ENCODE results near the gene TRPM3. TPM values are rescaled to one million over a fixed set of nuclear protein-coding genes. Genes with fewer than 3 reads are reported as not detected.

Gene TRPM3
- total and polyA plus RNA-seq, 4 experiments from 2014 or later, result not detected

- CTCF ChIA-PET (ENCODE audit: partially characterized antibody), result no interaction called here
- H3K4me3 ChIP-seq (ENCODE audit: low read length in 2 of 2), result no peak overlapping the region
- no peak overlapping the region for H3K4me3 Mint-ChIP-seq
- H3K4me1 Mint-ChIP-seq, result no peaks in the 10 kb centered on the region
- peaks cover 0 to 3% of the 10 kb centered on the region in 2 donors for H3K27me3 Mint-ChIP-seq
- H3K4me1 ChIP-seq (ENCODE audit: insufficient read depth, low read length), result no peaks in the 10 kb centered on the region
- no peak overlapping the region for H3K27ac Mint-ChIP-seq
- DNase-seq, result no peak
- no peak overlapping the region for H3K27ac ChIP-seq (ENCODE audit: low read depth, low read length)
- POLR2A ChIA-PET (ENCODE audit: partially characterized antibody), result no interaction called here
- H3K36me3 ChIP-seq (ENCODE audit: insufficient read depth, low read length), result no peaks in the 10 kb centered on the region
- H3K36me3 Mint-ChIP-seq, result no peaks in the 10 kb centered on the region
- H3K9me3 ChIP-seq (ENCODE audit: control insufficient read depth in 1 of 2, low read length in 2 of 2), result no peaks in the 10 kb centered on the region
- H3K27me3 ChIP-seq (ENCODE audit: insufficient read depth, low read length), result no peaks in the 10 kb centered on the region
- no peaks in the 10 kb centered on the region for H3K9me3 Mint-ChIP-seq
- intact Hi-C loops (cut with micrococcal nuclease), result loop anchor here (10.0 kb wide), 1 partner anchor 1100 kb away; no protein-coding TSS in a partner anchor
These were observed 197.0 kb downstream of the TRPM3 start for GRCh38 chr9:70924380-70924779.

GRCh38 chr9:70923961-70924360 is 197.5 kb downstream of the TRPM3 start:
- Mint-ChIP-seq H3K27me3 (peaks cover 0 to 3% of the 10 kb centered on the region in 2 donors), H3K36me3 (no peaks in the 10 kb centered on the region), H3K4me3 (no peak overlapping the region), H3K9me3 (peaks cover 0 to under 1% (median 0%) of the 10 kb centered on the region in 8 donors), H3K27ac (no peak overlapping the region), H3K4me1 (no peaks in the 10 kb centered on the region)
- no peak overlapping the region for H3K27ac ChIP-seq (ENCODE audit: low read depth, low read length)
- H3K9me3 ChIP-seq (ENCODE audit: control insufficient read depth in 1 of 2, low read length in 2 of 2), result no peaks in the 10 kb centered on the region
- CTCF ChIA-PET (ENCODE audit: partially characterized antibody), result no interaction called here
- H3K27me3 ChIP-seq (ENCODE audit: insufficient read depth, low read length), result no peaks in the 10 kb centered on the region
- no peaks in the 10 kb centered on the region for H3K4me1 ChIP-seq (ENCODE audit: insufficient read depth, low read length)
- no peak for DNase-seq
- no peak overlapping the region for H3K4me3 ChIP-seq (ENCODE audit: low read length in 2 of 2)
- no peaks in the 10 kb centered on the region for H3K36me3 ChIP-seq (ENCODE audit: insufficient read depth, low read length)
- POLR2A ChIA-PET (ENCODE audit: partially characterized antibody), result no interaction called here
- intact Hi-C loops (cut with micrococcal nuclease), result loop anchor here (10.0 kb wide), 1 partner anchor 1101 kb away; no protein-coding TSS in a partner anchor

GRCh38 chr9:70921136-70921535 is 200.3 kb downstream of the TRPM3 start:
- Histone ChIP-seq H3K36me3 (ENCODE audit: insufficient read depth, low read length) (no peaks in the 10 kb centered on the region), H3K27ac (ENCODE audit: low read depth, low read length) (no peak overlapping the region), H3K9me3 (ENCODE audit: control insufficient read depth in 1 of 2, low read length in 2 of 2) (no peaks in the 10 kb centered on the region), H3K4me3 (ENCODE audit: low read length in 2 of 2) (no peak overlapping the region), H3K27me3 (ENCODE audit: insufficient read depth, low read length) (no peaks in the 10 kb centered on the region), H3K4me1 (ENCODE audit: insufficient read depth, low read length) (no peaks in the 10 kb centered on the region)
- peaks cover 0 to 2% (median 0%) of the 10 kb centered on the region in 8 donors for H3K9me3 Mint-ChIP-seq
- H3K4me1 Mint-ChIP-seq, result no peaks in the 10 kb centered on the region
- no peaks in the 10 kb centered on the region for H3K36me3 Mint-ChIP-seq
- intact Hi-C loops (cut with micrococcal nuclease), result loop anchor here (10.0 kb wide), 1 partner anchor 1104 kb away; no protein-coding TSS in a partner anchor
- no peak for DNase-seq
- H3K4me3 Mint-ChIP-seq, result no peak overlapping the region
- H3K27ac Mint-ChIP-seq, result no peak overlapping the region
- CTCF ChIA-PET (ENCODE audit: partially characterized antibody), result no interaction called here
- H3K27me3 Mint-ChIP-seq, result no peaks in the 10 kb centered on the region
- POLR2A ChIA-PET (ENCODE audit: partially characterized antibody), result no interaction called here

DNA sequence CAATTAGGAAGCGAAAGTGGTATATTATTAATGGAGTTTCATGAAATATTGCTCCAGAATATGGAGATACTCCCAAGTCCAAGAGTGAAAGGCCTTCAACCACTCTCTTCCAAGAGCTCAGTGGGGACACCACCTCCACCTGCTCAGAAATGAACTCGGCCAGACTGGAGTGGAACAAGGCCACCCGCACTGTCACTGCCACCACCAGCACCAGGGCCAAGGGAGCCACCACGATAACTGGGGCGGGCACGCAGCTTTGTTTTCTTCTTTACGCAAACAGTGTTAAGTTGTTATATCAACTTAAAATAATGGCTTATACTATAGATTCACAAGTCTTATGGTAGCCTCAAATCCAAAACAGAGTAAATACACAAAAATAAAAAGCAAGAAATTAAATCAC is 204.1 kb downstream of the TRPM3 start:
- Mint-ChIP-seq H3K27ac (no peak overlapping the region), H3K4me1 (no peaks in the 10 kb centered on the region), H3K9me3 (peaks cover 0 to 2% (median 0%) of the 10 kb centered on the region in 8 donors), H3K36me3 (no peaks in the 10 kb centered on the region), H3K27me3 (no peaks in the 10 kb centered on the region), H3K4me3 (no peak overlapping the region)
- ChIA-PET CTCF (ENCODE audit: partially characterized antibody) (no interaction called here), POLR2A (ENCODE audit: partially characterized antibody) (no interaction called here)
- H3K9me3 ChIP-seq (ENCODE audit: control insufficient read depth in 1 of 2, low read length in 2 of 2), result no peaks in the 10 kb centered on the region
- no peak overlapping the region for H3K4me3 ChIP-seq (ENCODE audit: low read length in 2 of 2)
- DNase-seq, result no peak
- no peaks in the 10 kb centered on the region for H3K4me1 ChIP-seq (ENCODE audit: insufficient read depth, low read length)
- intact Hi-C loops (cut with micrococcal nuclease), result no loop called here
- H3K27ac ChIP-seq (ENCODE audit: low read depth, low read length), result no peak overlapping the region
- no peaks in the 10 kb centered on the region for H3K36me3 ChIP-seq (ENCODE audit: insufficient read depth, low read length)
- H3K27me3 ChIP-seq (ENCODE audit: insufficient read depth, low read length), result no peaks in the 10 kb centered on the region

DNA sequence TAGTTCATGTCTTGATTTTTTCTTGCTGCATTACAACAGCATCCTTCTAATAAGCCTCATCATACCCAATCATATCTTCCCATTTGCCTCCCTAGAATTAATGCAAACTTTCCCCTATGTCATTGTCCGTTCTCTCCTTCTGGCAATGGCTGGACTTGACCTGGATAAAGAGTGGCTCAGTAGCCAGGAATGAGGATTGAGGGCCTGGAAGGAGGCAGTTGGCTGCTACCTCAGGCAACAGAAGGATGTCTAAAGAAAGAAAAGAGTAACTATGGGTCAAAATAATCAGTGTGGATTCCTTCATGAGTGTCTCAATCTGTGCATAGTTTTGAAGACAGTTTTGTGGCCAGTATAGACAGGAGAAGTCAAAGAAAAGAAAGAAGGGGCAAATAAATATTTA is 209.6 kb downstream of the TRPM3 start:
- no peaks in the 10 kb centered on the region for H3K4me1 Mint-ChIP-seq
- H3K9me3 Mint-ChIP-seq, result peaks cover 0 to 5% (median under 1%) of the 10 kb centered on the region in 8 donors
- H3K27ac Mint-ChIP-seq, result no peak overlapping the region
- H3K4me3 Mint-ChIP-seq, result no peak overlapping the region
- ChIA-PET POLR2A (ENCODE audit: partially characterized antibody) (no interaction called here), CTCF (ENCODE audit: partially characterized antibody) (no interaction called here)
- no peak for DNase-seq
- no peak overlapping the region for H3K4me3 ChIP-seq (ENCODE audit: low read length in 2 of 2)
- H3K36me3 ChIP-seq (ENCODE audit: insufficient read depth, low read length), result no peaks in the 10 kb centered on the region
- H3K9me3 ChIP-seq (ENCODE audit: control insufficient read depth in 1 of 2, low read length in 2 of 2), result no peaks in the 10 kb centered on the region
- peaks cover 0 to 1% of the 10 kb centered on the region in 2 donors for H3K27me3 Mint-ChIP-seq
- H3K27me3 ChIP-seq (ENCODE audit: insufficient read depth, low read length), result no peaks in the 10 kb centered on the region
- intact Hi-C loops (cut with micrococcal nuclease), result no loop called here
- no peaks in the 10 kb centered on the region for H3K4me1 ChIP-seq (ENCODE audit: insufficient read depth, low read length)
- no peak overlapping the region for H3K27ac ChIP-seq (ENCODE audit: low read depth, low read length)
- H3K36me3 Mint-ChIP-seq, result no peaks in the 10 kb centered on the region

DNA sequence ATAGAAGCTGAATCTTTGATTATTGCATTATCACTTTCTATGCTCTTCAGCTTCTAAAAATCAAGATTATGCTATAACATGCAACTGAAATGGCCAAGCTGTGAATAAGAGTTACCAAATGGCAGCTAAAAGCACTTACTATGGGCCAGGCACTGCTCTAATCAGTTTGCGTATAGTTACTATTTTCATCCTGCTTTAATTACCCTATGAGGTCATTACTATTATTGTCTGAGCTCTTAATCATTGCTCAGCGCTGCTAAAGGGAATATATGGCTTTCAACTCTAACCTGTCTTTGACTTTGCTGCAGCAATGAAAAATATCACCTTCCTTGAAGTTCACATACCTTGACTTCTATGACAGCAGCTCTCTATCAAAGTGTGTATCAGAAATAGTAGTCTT is 210.8 kb downstream of the TRPM3 start:
- Mint-ChIP-seq H3K27ac (no peak overlapping the region), H3K4me3 (no peak overlapping the region), H3K9me3 (peaks cover 0 to 5% (median under 1%) of the 10 kb centered on the region in 8 donors), H3K27me3 (peaks cover 0 to 1% of the 10 kb centered on the region in 2 donors), H3K4me1 (no peaks in the 10 kb centered on the region), H3K36me3 (no peaks in the 10 kb centered on the region)
- H3K4me1 ChIP-seq (ENCODE audit: insufficient read depth, low read length), result no peaks in the 10 kb centered on the region
- no peaks in the 10 kb centered on the region for H3K9me3 ChIP-seq (ENCODE audit: control insufficient read depth in 1 of 2, low read length in 2 of 2)
- no peak for DNase-seq
- H3K4me3 ChIP-seq (ENCODE audit: low read length in 2 of 2), result no peak overlapping the region
- POLR2A ChIA-PET (ENCODE audit: partially characterized antibody), result no interaction called here
- H3K27me3 ChIP-seq (ENCODE audit: insufficient read depth, low read length), result no peaks in the 10 kb centered on the region
- intact Hi-C loops (cut with micrococcal nuclease), result no loop called here
- H3K36me3 ChIP-seq (ENCODE audit: insufficient read depth, low read length), result no peaks in the 10 kb centered on the region
- H3K27ac ChIP-seq (ENCODE audit: low read depth, low read length), result no peak overlapping the region
- CTCF ChIA-PET (ENCODE audit: partially characterized antibody), result no interaction called here

DNA sequence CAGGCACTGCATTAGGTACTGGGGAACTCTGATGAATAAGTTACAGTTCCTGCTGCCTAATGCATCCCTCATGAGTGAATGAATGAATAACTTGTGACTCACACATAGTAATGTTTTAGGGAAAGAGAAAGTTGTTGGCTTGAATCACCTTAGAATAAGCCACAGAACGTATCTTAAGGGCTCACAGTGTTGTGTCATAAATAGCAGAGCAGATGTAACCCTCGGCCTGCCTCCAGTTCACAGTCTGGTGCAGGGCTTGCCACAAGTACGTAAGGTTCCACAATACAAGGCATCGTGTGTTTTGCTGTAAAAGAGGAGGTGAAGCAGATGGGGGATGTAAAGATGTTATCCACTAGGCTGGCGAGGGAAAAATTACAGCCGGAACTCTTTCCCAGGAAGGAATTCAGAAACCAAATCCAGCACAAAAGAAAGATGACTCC is 218.7 kb downstream of the TRPM3 start:
- H3K4me3 Mint-ChIP-seq, result no peak overlapping the region
- intact Hi-C loops (cut with micrococcal nuclease), result no loop called here
- peaks cover 0 to 1% of the 10 kb centered on the region in 2 donors for H3K27me3 Mint-ChIP-seq
- no peak for DNase-seq
- no peaks in the 10 kb centered on the region for H3K36me3 Mint-ChIP-seq
- Histone ChIP-seq H3K27ac (ENCODE audit: low read depth, low read length) (no peak overlapping the region), H3K4me3 (ENCODE audit: low read length in 2 of 2) (no peak overlapping the region), H3K27me3 (ENCODE audit: insufficient read depth, low read length) (no peaks in the 10 kb centered on the region), H3K36me3 (ENCODE audit: insufficient read depth, low read length) (no peaks in the 10 kb centered on the region), H3K4me1 (ENCODE audit: insufficient read depth, low read length) (no peaks in the 10 kb centered on the region), H3K9me3 (ENCODE audit: control insufficient read depth in 1 of 2, low read length in 2 of 2) (no peaks in the 10 kb centered on the region)
- ChIA-PET CTCF (ENCODE audit: partially characterized antibody) (no interaction called here), POLR2A (ENCODE audit: partially characterized antibody) (no interaction called here)
- no peaks in the 10 kb centered on the region for H3K4me1 Mint-ChIP-seq
- no peak overlapping the region for H3K27ac Mint-ChIP-seq
- peaks cover 0 to 2% (median 0%) of the 10 kb centered on the region in 8 donors for H3K9me3 Mint-ChIP-seq

DNA sequence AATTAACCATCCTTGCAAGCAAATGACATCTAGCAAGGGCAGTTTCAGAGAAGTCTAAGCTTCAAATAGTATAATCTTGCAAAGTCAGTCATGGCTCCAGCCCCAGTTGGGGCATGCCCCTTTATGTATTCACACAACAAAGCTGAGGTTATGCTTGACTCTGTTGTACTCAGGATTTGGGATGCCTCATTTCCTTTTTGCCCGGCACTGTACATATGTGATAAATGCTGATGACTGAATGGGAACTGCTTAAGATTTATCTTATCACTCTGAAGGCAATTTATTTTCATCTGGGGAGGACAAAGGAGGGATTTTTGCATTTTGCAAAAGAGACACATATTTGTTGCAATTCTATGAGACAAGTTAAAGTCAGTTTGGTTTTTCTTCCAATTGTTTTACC is 219.2 kb downstream of the TRPM3 start:
- intact Hi-C loops (cut with micrococcal nuclease), result no loop called here
- Mint-ChIP-seq H3K27me3 (no peaks in the 10 kb centered on the region), H3K9me3 (peaks cover 0 to under 1% (median 0%) of the 10 kb centered on the region in 8 donors), H3K27ac (no peak overlapping the region), H3K36me3 (no peaks in the 10 kb centered on the region), H3K4me3 (no peak overlapping the region), H3K4me1 (no peaks in the 10 kb centered on the region)
- ChIA-PET CTCF (ENCODE audit: partially characterized antibody) (no interaction called here), POLR2A (ENCODE audit: partially characterized antibody) (no interaction called here)
- H3K9me3 ChIP-seq (ENCODE audit: control insufficient read depth in 1 of 2, low read length in 2 of 2), result no peaks in the 10 kb centered on the region
- DNase-seq, result no peak
- no peaks in the 10 kb centered on the region for H3K4me1 ChIP-seq (ENCODE audit: insufficient read depth, low read length)
- no peaks in the 10 kb centered on the region for H3K27me3 ChIP-seq (ENCODE audit: insufficient read depth, low read length)
- H3K36me3 ChIP-seq (ENCODE audit: insufficient read depth, low read length), result no peaks in the 10 kb centered on the region
- no peak overlapping the region for H3K27ac ChIP-seq (ENCODE audit: low read depth, low read length)
- H3K4me3 ChIP-seq (ENCODE audit: low read length in 2 of 2), result no peak overlapping the region
